Amygdala (tissue), 56 donors: ENCODE measurements around the gene HECTD4.
"Not testable (repeated sequence)": the region's sequence is repeated elsewhere in the genome, so short reads cannot be mapped to it uniquely, and the experiment has no call there.

ENCODE experiments used
- DNase-seq, 56 donors: peaks; one replicate each; lab custom pipeline; 2025; lab: John Stamatoyannopoulos, UW

Gene HECTD4

DNA sequence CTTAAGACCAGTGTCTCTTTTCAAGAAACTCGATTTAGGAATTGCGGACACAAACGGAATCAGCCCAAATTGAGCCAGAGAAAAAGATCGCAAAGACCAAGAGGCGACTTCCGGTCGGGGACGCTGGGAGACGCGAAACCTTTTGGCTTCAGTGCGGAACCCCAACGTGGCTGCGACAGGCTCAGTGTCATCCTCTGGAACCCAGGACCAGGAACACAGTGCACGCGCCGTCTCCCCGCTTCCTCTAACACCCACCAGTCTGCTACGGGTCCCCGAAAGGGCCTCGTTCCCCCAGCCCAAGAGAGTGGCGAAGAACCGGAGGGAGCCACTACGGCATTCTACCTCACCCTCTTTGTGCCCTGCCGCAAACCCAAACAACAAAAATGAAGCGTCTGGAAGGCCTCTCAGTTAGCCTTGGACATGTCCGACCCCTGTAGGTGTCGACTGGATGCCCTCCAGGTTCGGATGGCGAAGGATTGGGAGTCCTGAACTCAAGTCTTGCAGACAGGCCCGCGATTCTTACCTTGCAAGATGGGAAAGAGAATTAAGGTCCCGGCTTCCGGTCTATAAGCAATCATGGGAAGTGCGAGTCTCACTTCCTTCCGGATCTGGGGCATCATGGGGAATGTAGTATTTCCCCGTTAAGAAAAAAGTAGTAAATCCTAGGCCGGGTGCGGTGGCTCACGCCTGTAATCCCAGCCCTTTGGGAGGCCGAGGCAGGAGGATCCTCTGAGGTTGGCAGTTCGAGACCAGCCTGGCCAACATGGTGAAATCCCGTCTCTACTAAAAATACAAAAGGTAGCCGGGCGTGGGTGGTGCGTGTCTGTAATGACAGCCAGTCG is 27.1 kb upstream of the HECTD4 start, which contains the start of gene RPL6:
Gene RPL6 (minus strand): TSS at position 542 of the 842 bp plus-strand sequence. CDS start 949 bp downstream, outside the sequence.
- DNase-seq: peak; percentile 27 to 90 (median 74)

DNA sequence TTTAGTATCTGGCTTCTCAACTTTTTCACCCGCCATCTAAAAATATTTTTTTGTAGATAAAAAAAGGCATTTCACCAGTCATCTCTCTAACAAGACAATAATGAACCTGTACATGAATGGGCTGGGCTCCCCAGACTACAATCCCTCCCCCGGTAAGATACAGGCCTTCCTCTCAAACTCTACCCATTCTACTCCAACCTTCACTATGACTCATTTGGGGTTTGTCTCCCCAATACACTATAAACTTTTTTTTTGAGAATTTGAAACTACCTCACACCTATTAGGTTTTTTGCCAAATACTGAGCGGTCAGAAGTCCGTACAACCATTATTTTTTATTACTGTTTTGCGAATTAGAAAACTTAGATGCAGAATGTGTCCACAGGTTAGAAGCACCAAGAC is 26.4 kb upstream of the HECTD4 start:
- DNase-seq: no peak

GRCh38 chr12:112407683-112408082 is 25.5 kb upstream of the HECTD4 start:
- DNase-seq: not testable (repeated sequence)

- DNase-seq: no peak
These were observed 24.6 kb upstream of the HECTD4 start for GRCh38 chr12:112406519-112407488.

GRCh38 chr12:112401903-112402498 is 19.8 kb upstream of the HECTD4 start:
- no peak for DNase-seq

DNA sequence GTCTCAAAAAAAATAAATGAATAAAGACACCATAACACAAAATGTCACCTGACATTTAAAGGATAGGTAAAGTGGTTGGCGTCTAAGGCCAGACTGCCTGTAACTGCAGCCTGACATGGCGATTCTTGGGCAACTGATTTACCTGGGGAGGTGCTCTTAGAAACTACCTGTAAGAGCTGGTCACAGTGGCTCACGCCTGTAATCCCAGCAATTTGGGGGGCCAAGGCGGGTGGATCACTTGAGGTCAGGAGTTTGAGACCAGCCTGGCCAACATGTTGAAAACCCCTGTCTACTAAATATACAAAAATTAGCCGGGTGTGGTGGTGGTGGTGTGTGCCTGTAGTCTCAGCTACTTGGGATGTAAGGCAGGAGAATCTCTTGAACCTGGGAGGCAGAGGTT is 18.8 kb upstream of the HECTD4 start:
- DNase-seq: no peak

- no peak for DNase-seq
These were observed 11.1 kb upstream of the HECTD4 start for GRCh38 chr12:112393328-112393727.

DNA sequence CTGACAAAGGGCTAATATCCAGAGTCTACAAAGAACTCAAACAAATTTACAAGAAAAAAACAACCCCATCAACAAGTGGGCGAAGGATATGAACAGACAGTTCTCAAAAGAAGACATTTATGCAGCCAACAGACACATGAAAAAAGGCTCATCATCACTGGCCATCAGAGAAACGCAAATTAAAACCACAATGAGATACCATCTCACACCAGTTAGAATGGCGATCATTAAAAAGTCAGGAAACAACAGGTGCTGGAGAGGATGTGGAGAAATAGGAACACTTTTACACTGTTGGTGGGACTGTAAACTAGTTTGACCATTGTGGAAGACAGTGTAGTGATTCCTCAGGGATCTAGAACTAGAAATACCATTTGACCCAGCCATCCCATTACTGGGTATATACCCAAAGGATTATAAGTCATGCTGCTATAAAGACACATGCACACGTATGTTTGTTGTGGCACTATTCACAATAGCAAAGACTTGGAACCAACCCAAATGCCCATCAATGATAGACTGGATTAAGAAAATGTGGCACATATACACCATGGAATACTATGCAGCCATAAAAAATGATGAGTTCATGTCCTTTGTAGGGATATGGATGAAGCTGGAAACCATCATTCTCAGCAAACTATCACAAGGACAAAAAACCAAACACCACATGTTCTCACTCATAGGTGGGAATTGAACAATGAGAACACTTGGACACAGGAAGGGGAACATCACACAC is 7.9 kb upstream of the HECTD4 start:
- not testable (repeated sequence) for DNase-seq

- DNase-seq: no peak
These were observed 7.0 kb upstream of the HECTD4 start for GRCh38 chr12:112389228-112389627.

DNA sequence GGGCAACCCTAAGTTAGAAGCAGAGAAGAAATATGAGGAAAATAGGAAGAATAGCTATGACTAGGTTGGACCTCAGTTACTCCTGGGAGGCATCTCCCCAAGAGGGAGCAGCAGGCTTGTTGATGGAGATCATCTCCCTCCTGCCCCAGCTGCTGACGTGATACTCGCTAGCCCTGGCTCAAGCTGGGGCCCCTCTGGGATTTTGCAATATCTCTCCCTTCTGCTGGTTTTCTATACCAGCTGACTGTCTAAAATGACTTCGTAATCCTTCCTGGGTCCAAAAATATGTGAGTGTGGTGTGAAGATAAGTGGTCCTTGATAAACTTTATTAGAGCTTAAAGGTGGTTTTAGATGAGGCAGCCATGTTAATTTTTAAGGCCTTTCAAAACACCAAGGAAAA is 4.5 kb upstream of the HECTD4 start:
- no peak for DNase-seq

GRCh38 chr12:112382866-112383265 is 635 bp upstream of the HECTD4 start:
- DNase-seq: no peak

DNA sequence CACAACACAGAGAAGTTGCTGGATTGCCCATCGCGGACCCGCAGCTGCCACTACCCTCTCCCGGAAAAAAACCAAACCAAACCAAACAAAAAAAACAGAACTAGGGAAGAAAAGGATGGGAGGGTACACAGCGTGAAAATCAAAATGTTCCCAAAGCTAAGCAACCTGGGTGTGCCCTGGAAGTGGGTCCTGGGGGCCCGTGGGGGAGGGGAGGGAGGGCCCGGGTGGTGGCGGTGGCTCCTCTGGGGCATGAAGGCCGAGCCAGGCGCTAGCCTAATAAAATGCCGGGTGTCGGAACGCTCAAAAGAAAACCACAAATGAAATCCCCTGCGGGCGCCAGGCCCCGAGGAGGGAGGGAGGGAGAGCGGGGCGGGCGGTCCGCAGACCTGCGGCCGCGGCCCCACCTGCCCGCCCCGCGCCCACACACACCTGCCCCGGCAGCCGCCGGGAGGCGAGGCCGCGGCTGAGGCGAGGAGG is 787 bp downstream of the HECTD4 start:
- peak in 13 of 56 donors; percentile 8 to 46 (median 32) for DNase-seq

DNA sequence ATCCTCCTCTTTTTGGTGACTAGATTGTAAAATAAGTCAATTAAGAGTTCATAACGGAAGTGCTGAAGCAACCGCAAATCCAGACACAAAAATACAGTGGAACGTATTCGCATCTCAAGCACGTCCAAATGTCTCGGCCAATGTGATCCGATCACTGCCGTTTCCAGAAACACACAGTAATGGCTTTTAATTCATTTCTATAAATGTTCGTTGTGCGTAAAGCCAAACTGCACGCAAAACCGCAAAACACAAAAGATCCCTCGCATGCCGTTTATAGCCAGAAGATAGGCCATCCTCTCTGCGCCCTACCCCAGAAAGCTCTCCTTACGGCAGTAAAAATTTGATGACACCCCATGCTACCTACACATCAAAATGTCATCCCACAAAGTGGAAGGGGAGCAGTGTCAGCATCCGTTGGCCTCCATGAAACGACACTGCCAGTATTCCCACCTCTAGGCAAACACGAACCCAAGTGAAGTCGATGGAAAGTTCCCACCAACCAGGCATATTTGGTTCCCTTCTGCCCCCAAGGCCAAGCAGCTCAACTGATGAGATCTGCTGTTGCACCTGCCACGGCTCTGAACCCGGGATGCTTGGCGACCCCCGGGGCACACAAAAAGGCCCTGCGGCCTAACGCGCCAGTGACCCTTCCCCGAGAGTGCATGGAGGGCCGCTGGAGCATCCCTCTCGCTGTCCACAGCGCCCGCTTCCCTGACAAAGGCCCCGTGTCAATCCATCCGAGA is 1.4 kb downstream of the HECTD4 start:
- peak in 18 of 56 donors; percentile 2 to 50 (median 28) for DNase-seq

DNA sequence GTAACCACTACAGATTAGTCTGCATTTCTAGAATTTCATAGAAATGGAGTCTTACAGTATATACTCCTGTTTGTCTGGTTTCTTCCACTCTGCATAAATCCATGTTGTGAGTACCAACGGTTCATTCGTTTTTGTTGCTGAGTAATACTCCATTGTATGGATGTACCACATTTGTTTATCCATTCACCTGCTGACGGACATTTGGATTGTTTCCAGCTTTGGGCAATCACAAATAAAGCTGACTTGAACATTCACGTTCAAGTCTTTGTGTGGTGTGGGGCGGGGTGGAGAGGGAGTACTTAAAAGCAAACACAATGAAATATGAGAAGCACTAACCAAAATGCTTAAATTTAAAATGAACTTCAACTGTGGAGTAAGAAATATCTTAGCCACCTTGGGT is 7.1 kb downstream of the HECTD4 start:
- DNase-seq: no peak

DNA sequence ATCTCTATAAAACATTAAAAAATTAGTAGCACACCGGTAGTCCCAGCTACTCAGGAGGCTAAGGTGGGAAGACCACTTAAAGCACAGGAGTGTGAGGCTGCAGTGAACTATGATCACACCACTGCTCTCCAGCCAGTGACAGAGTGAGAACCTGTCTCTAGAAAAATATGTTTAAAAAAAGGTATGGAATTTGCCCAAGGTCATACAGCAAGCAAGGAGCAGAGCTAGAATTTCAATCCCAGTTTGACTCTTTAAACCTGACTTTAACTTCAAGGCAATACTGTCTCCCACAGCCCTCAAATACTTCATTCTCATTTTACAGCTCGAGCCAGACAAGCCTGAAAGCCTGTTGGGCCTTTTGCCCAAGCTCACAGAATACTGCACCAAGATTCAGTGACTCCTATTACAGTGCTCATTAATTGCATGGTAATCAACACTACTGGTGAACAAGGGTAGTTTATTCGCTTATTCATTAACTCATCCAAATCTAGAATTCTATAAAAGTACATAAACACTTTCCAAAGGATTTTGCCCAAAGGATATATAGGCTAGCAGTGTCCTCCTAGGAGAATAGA is 8.0 kb downstream of the HECTD4 start:
- DNase-seq: no peak

DNA sequence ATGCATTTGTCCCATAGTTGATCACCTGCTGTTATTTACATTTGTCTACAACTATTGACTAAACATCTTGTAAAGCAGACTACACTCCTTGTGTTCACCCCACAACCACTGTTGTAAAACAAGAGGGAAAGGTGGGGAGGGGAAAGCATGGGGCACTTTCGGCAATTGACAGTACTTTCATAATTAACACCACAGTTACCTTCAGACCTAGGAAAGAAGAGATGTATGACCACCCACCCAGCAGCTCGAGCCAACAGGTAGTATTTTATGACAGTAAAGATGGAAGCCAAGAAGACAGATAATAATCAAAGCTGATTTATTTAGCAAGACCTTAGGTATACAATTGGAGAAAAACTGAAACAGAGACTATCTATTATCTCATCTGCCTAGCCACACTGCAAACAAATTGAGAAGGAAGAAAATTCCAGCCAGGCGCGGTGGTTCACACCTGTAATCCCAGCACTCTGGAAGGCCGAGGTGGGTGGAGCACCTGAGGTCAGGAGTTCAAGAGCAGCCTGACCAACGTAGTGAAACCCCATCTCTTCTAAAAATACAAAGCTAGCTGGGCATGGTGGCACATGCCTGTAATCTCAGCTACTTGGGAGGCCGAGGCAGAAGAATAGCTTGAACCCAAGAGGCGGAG is 11.2 kb downstream of the HECTD4 start:
- DNase-seq: no peak

DNA sequence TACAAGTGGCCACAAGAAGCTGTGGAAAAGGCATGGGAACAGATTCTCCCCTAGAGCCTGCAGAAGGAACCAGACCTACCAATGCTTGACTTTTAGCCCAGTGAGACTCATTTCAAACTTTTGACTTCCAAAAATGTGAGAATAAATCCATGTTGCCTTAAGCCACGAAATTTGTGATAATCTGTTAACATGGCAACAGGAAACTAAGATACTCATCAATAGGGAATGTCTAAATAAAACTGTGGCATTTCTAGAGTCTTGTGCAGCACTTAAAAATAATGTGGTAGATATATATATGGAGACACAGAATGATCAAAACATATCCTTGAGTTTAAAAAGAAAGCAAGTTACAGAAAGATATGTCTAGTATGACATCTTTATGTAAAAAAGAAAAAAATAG is 12.0 kb downstream of the HECTD4 start:
- DNase-seq: no peak

DNA sequence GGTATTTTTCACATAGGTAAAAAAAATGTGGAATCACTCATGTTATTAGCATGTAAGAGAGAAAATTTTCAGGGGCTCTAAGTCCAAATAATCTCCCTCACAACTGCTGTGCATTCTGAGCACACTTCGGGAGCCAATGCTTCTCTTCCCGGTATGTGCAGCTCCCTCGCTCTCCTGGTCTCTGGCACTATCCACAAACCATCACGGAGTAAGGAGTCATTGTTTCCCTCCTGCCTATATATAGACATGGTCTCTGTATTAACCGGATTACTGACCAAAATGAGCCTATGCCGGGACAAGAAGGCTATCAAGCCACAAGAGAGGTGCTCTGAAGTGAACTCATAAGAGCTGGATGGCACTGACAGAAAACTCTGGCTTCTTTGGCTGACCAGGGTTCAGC is 13.4 kb downstream of the HECTD4 start:
- no peak for DNase-seq
